HepG2 (cell line): ENCODE measurements around the gene PCBP4. TPM values are rescaled to one million over a fixed set of nuclear protein-coding genes. Genes with fewer than 3 reads are reported as not detected.
A peak's percentile ranks its signal among the peaks of the same experiment; 100 is the strongest.

ENCODE experiments used
- ATAC-seq: fragments of 200-7000 bp; cut with Tn5 transposase; 3 replicates; pipeline ENCODE4 v1.9.1; 2020; ENCODE audit warnings: mild to moderate bottlenecking, moderate library complexity
- BruUV-seq: library from RNA; stranded (reverse); fragments of 400-500 nt; replicated peaks from 2 replicates; lab custom pipeline; 2021; lab: Mats Ljungman, UMichigan
- CTCF ChIA-PET: fragments of 300-600 bp; formaldehyde crosslinking; extraction: SDS; loops from one replicate; lab custom pipeline; 2021; ENCODE audit warnings: low total read pairs, inconsistent platforms, low intra/inter-chr PET ratio; lab: Yijun Ruan, JAX
- POLR2A ChIA-PET: fragments of 350-600 bp; sonication (Branson Sonifier 250); formaldehyde crosslinking; loops from one replicate; lab custom pipeline; 2020; ENCODE audit warnings: antibody characterized with exemption, inconsistent platforms; lab: Yijun Ruan, JAX
- DNase-seq: peaks from one replicate; pipeline ENCODE4 v3.0.0-alpha.2; 2015; ENCODE audit warnings: low spot score
- FAIRE-seq: peaks from 3 replicates; lab custom pipeline; 2011; peaks lifted over from hg19 to GRCh38; lab: Jason Lieb, UNC
- H2AFZ ChIP-seq: one replicate; pipeline ENCODE4 v1.6.1; 2011; ENCODE audit warnings: low read length, inconsistent platforms
- H3K27ac ChIP-seq: fragments of 300-600 bp; 3 replicates; pipeline ENCODE4 v1.8.0; 2011; ENCODE audit warnings: mixed run types, mild to moderate bottlenecking, mixed read lengths, low read length, inconsistent platforms; ENCODE audit not compliant: insufficient read depth; ENCODE audit errors: extremely low read length
- H3K27me3 ChIP-seq, 2 experiments: fragments of 200-600 bp in 1 of 2; 2 replicates in 1 of 2; 3 replicates in 1 of 2; pipeline versions ENCODE4 v1.6.0 to v1.8.0; 2011; ENCODE audit warnings: low read length in 2 of 2, mild to moderate bottlenecking in 2 of 2, moderate library complexity in 2 of 2, inconsistent platforms in 1 of 2; ENCODE audit not compliant: insufficient read depth in 2 of 2, control insufficient read depth in 1 of 2
- H3K36me3 ChIP-seq, 2 experiments: fragments of 200-600 bp in 1 of 2; replicated peaks in 1 of 2; 2 replicates in 1 of 2; 3 replicates in 1 of 2; pipeline versions ENCODE4 v1.5.1 to v1.8.0; 2011; ENCODE audit warnings: low read length in 2 of 2, inconsistent platforms in 1 of 2; ENCODE audit not compliant: insufficient read depth in 2 of 2, control insufficient read depth in 1 of 2
- H3K4me1 ChIP-seq: 2 replicates; pipeline ENCODE4 v1.5.1; 2012; ENCODE audit warnings: low read length, inconsistent platforms; ENCODE audit not compliant: insufficient read depth
- H3K4me2 ChIP-seq: 2 replicates; pipeline ENCODE4 v1.6.0; 2011; ENCODE audit warnings: low read depth, low read length, inconsistent platforms
- H3K4me3 ChIP-seq, 3 experiments: fragments of 200-600 bp in 1 of 3; sonication (generic), shearing (Covaris generic) in 1 of 3; replicated peaks in 1 of 3; 2 replicates each; pipeline ENCODE4 v1.5.1; 2011 to 2016; ENCODE audit warnings: low read length in 3 of 3, inconsistent platforms in 2 of 3, low read depth in 2 of 3, mild to moderate bottlenecking in 2 of 3, control low read depth in 1 of 3, mixed read lengths in 1 of 3; ENCODE audit not compliant: insufficient read depth in 1 of 3
- H3K79me2 ChIP-seq: one replicate; pipeline ENCODE4 v1.6.1; 2011; ENCODE audit warnings: low read length, inconsistent platforms; ENCODE audit not compliant: insufficient read depth
- H3K9ac ChIP-seq: 2 replicates; pipeline ENCODE4 v1.6.0; 2011; ENCODE audit warnings: mild to moderate bottlenecking, low read depth, low read length, inconsistent platforms; ENCODE audit not compliant: insufficient read depth
- H3K9me3 ChIP-seq: 2 replicates; pipeline ENCODE4 v1.5.1; 2012; ENCODE audit warnings: mild to moderate bottlenecking, low read length
- H4K20me1 ChIP-seq: 2 replicates; pipeline ENCODE4 v1.6.0; 2011; ENCODE audit warnings: inconsistent platforms, mild to moderate bottlenecking, low read length, moderate library complexity; ENCODE audit not compliant: insufficient read depth
- EED ChIP-seq: sonication (generic); formaldehyde crosslinking; IDR thresholded peaks from 2 replicates; pipeline ENCODE4 v1.5.0; 2020; ENCODE audit warnings: mild to moderate bottlenecking, missing genetic modification reagents
- HOXA3 ChIP-seq: sonication (generic); formaldehyde crosslinking; IDR thresholded peaks from 2 replicates; pipeline ENCODE4 v1.5.0; 2020; ENCODE audit warnings: missing genetic modification reagents
- KAT7 ChIP-seq: IDR thresholded peaks from 2 replicates; pipeline ENCODE4 v1.6.1; 2018; ENCODE audit warnings: borderline replicate concordance, missing compliant biosample characterization
- MAZ ChIP-seq, 2 experiments: sonication (generic) in 1 of 2; formaldehyde crosslinking in 1 of 2; IDR thresholded peaks; 2 replicates each; pipeline versions ENCODE4 v1.5.0 to v1.6.1; 2012 to 2020; ENCODE audit warnings: low read depth in 2 of 2, mild to moderate bottlenecking in 2 of 2, borderline replicate concordance in 1 of 2, improper control_type of control experiment in 1 of 2, low read length in 1 of 2, missing genetic modification reagents in 1 of 2, moderate library complexity in 1 of 2
- PATZ1 ChIP-seq: sonication (generic); formaldehyde crosslinking; IDR thresholded peaks from 2 replicates; pipeline ENCODE4 v1.4.0; 2020; ENCODE audit warnings: missing genetic modification reagents
- PAXIP1 ChIP-seq: sonication (generic); formaldehyde crosslinking; conservative IDR thresholded peaks from 2 replicates; pipeline ENCODE4 v1.4.0; 2020; ENCODE audit warnings: mild to moderate bottlenecking, missing genetic modification reagents, moderate library complexity
- PCBP1 ChIP-seq: fragments of 200-400 bp; formaldehyde crosslinking; IDR thresholded peaks from 2 replicates; pipeline ENCODE4 v1.6.1; 2017; ENCODE audit warnings: mild to moderate bottlenecking, low read depth, low read length, borderline replicate concordance
- POLR2A ChIP-seq, 2 experiments: IDR thresholded peaks; 2 replicates each; pipeline ENCODE4 v1.6.1; 2011; ENCODE audit warnings: low read depth in 2 of 2, low read length in 2 of 2, mild to moderate bottlenecking in 1 of 2, moderate library complexity in 1 of 2; ENCODE audit not compliant: insufficient read depth in 1 of 2
- RAD21 ChIP-seq: fragments of 450-650 bp; formaldehyde crosslinking; IDR thresholded peaks from 2 replicates; pipeline ENCODE4 v1.5.0; 2020; ENCODE audit warnings: mild to moderate bottlenecking
- REXO4 ChIP-seq: sonication (generic); formaldehyde crosslinking; IDR thresholded peaks from 2 replicates; pipeline ENCODE4 v1.8.0; 2022; ENCODE audit warnings: missing genetic modification reagents, mild to moderate bottlenecking, borderline replicate concordance
- TGIF2 ChIP-seq: IDR thresholded peaks from 2 replicates; pipeline ENCODE4 v1.6.1; 2016; ENCODE audit warnings: control low read depth, missing compliant biosample characterization
- ZBTB25 ChIP-seq: IDR thresholded peaks from 2 replicates; pipeline ENCODE4 v1.6.1; 2018; ENCODE audit warnings: missing genetic modification reagents
- ZFX ChIP-seq: sonication (generic); formaldehyde crosslinking; IDR thresholded peaks from 2 replicates; pipeline ENCODE4 v1.4.0; 2020; ENCODE audit warnings: mild to moderate bottlenecking, low read depth, missing genetic modification reagents, moderate library complexity
- ZIK1 ChIP-seq: sonication (generic); formaldehyde crosslinking; IDR thresholded peaks from 2 replicates; pipeline ENCODE4 v1.5.0; 2020; ENCODE audit warnings: mild to moderate bottlenecking, low read depth, missing genetic modification reagents, borderline replicate concordance
- ZNF333 ChIP-seq: sonication (generic); formaldehyde crosslinking; IDR thresholded peaks from 2 replicates; pipeline ENCODE4 v1.4.0; 2020; ENCODE audit warnings: mild to moderate bottlenecking, missing genetic modification reagents, borderline replicate concordance
- ZNF773 ChIP-seq: sonication (generic); formaldehyde crosslinking; IDR thresholded peaks from 2 replicates; pipeline ENCODE4 v1.4.0; 2020; ENCODE audit warnings: missing genetic modification reagents, borderline replicate concordance
- WGBS: methylation state at CpG from one replicate; pipeline ENCODE4 v1.1.6; 2017; ENCODE audit warnings: low lambda C conversion rate; 5-methylcytosine and 5-hydroxymethylcytosine counted together
- in situ Hi-C: cut with HindIII; loops from 2 replicates; pipeline ENCODE4 v1.10.0; 2017; ENCODE audit warnings: low pct_unique_long_range_greater_than_20kb; ENCODE audit not compliant: extremely low pct_ligation_motif_present
- intact Hi-C: fragments of 100-400 bp; cut with micrococcal nuclease; formaldehyde crosslinking; loops from one replicate; pipeline ENCODE4 v1.10.0; 2022; ENCODE audit not compliant: unreplicated experiment
- polyA plus RNA-seq, 8 experiments: library from polyadenylated mRNA; depleted of rRNA in 3 of 8; stranded (reverse) in 7 of 8; unstranded in 1 of 8; fragments of >200 nt; fragmentation: Illumina TruSeq in 4 of 8; extraction: Trizol in 4 of 8; gene quantifications; 2 replicates each; pipeline versions ENCODE4 v1.2.1 to v1.2.3, GENCODE V29; 2011 to 2016; ENCODE audit warnings: low read depth in 4 of 8, missing spikeins in 1 of 8, mixed read lengths in 1 of 8; ENCODE audit not compliant: insufficient read depth in 1 of 8
- total RNA-seq, 5 experiments: library from RNA; depleted of rRNA; stranded (reverse); fragments of >200 nt; fragmentation: Illumina TruSeq; extraction: Trizol; gene quantifications; 2 replicates each; pipeline ENCODE4 v1.2.3, GENCODE V29; 2016; ENCODE audit warnings: low read depth in 1 of 5

PCBP4 gene
- total and polyA plus RNA-seq, 2 of the 13 experiments (the other 11 are each of a cell fraction or from before 2014, with no cell fraction given), result 36.8 to 51.3 TPM

- DNase-seq (no peak), FAIRE-seq (no peak), ATAC-seq (peak; percentile 16)
- no peaks in the 10 kb centered on the region for H3K27me3 ChIP-seq
- WGBS, result 43% methylated on average over 3 of the region's 33 CpGs
- peak overlapping the region; percentile 69 to 89 (median 72) for H3K4me3 ChIP-seq
- H3K4me1 ChIP-seq, result peaks cover 89% of the 10 kb centered on the region
- ChIA-PET CTCF (no interaction called here), POLR2A (interaction anchor here (1.4 to 6.8 kb wide), 4 partner anchors 16 to 210 kb away, joined by 4 to 80 read pairs (median 36); partner anchors contain the start of genes ACY1, PARP3, RPL29 and RRP9)
- no peaks in the 10 kb centered on the region for H3K9me3 ChIP-seq
- intact Hi-C loops (no loop called here), in situ Hi-C loops (no loop called here)
- H3K36me3 ChIP-seq, result peaks cover 2 to 5% of the 10 kb centered on the region in 2 experiments; a peak in 2 of 5 replicates
- no peaks in the 10 kb centered on the region for H4K20me1 ChIP-seq
- peak overlapping the region; percentile 80 for H3K27ac ChIP-seq
- no peak overlapping the region for H2AFZ ChIP-seq
- H3K9ac ChIP-seq, result peak overlapping the region; percentile 89
- BruUV-seq, result no TSS peak
- H3K4me2 ChIP-seq, result peak overlapping the region; percentile 99
- H3K79me2 ChIP-seq, result peaks cover 3% of the 10 kb centered on the region
- TF ChIP-seq ZNF333 (CRISPR knock-in tag) (0 out of 2 replicates have a peak, but pooled peaks have one; percentile 12), ZBTB25 (CRISPR knock-in tag) (peak; percentile 8; the same call in 1 of the 2 replicates), KAT7 (CRISPR knock-in tag) (no peak), PAXIP1 (CRISPR knock-in tag) (no peak), RAD21 (CRISPR knock-in tag) (0 out of 2 replicates have a peak, but pooled peaks have one; percentile 11), EED (CRISPR knock-in tag) (0 out of 2 replicates have a peak, but pooled peaks have one; percentile 33), ZFX (CRISPR knock-in tag) (peak; percentile 36; the same call in 1 of the 2 replicates), ZIK1 (0 out of 2 replicates have a peak, but pooled peaks have one; percentile 29), POLR2A (IDR thresholded peaks at IDR 0.05; ENCODE audit: insufficient read depth in 1 of 2, low read depth in 2 of 2, low read length in 2 of 2) (peak in 1 of 2 experiments; percentile 45; a peak in 1 of 4 replicates), ZNF773 (CRISPR knock-in tag) (peak; percentile 30; the same call in 1 of the 2 replicates), PATZ1 (CRISPR knock-in tag) (peak; percentile 48), PCBP1 (0 out of 2 replicates have a peak, but pooled peaks have one; percentile 11), HOXA3 (CRISPR knock-in tag) (peak; percentile 13; the same call in 1 of the 2 replicates), TGIF2 (CRISPR knock-in tag) (peak; percentile 19; the same call in 1 of the 2 replicates), REXO4 (CRISPR knock-in tag) (no peak), MAZ (IDR thresholded peaks at IDR 0.05; ENCODE audit: borderline replicate concordance, low read depth, low read length) (no peak), MAZ (CRISPR knock-in tag; IDR thresholded peaks at IDR 0.05; ENCODE audit: low read depth) (0 out of 2 replicates have a peak, but pooled peaks have one; percentile 39)
These were observed 301 bp downstream of the PCBP4 start for GRCh38 chr3:51966922-51967383.
